OCI-LY7 (cell line): ENCODE results near the gene SPRY2.

Experiments used
- CTCF ChIP-seq: fragments of 200-600 bp; sonication (generic); conservative IDR thresholded peaks from 2 replicates; pipeline ENCODE4 v1.5.1; 2014; ENCODE audit warnings: mild to moderate bottlenecking, antibody characterized with exemption, low read length, moderate library complexity, mixed read lengths
- EZH2phosphoT487 ChIP-seq: fragments of 200-600 bp; sonication (generic); IDR thresholded peaks from 2 replicates; pipeline ENCODE4 v1.6.1; 2018; ENCODE audit warnings: low read depth, borderline replicate concordance, mild to moderate bottlenecking, mixed run types, antibody characterized with exemption, low read length, moderate library complexity, mixed read lengths

- TF ChIP-seq CTCF (no peak), EZH2phosphoT487 (no peak)
These were observed 50.3 kb downstream of the SPRY2 start for GRCh38 chr13:80290591-80290990.
